Measurements from ENCODE around the gene PLA2G4E.

PLA2G4E gene

GRCh38 chr15:42020713-42021273 is at the start of gene PLA2G4E:
Gene PLA2G4E (minus strand): TSS chr15:42021042. CDS start chr15:42021030, 12 bp downstream.
- DNase-seq, result no peak

DNA sequence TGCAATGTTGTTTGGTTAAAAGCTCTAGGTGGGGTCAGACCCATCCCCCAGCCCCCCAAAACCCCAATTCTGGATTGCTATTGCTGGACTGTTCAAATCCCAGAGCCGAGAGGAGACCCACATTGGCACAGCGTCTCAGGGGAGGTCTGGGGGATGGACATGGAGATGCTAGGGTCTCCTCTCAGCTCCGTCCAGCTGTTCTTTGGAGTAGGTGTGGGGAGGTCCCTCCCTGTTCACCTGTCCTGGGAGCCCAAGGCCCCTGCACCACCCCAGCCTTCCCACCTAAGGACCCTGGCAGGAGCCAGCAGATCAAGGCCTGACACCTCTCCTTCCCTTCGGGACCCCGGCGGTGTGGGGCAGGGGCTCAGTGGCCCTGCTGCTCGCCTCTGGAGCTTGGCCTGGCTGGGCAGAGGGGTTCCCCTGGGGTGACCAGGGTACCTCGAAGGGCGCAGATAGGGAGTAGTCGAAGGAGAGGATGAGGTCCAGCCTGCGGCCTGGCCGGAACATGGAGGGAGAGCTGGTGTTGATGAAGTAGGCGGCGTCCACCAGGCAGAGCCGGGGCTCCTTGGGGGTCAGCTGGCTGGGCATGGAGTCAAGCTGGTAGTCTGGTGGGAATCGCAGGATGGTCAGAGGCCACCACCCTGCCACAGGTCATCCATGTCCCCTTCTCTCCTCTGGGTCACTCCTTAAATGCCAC is 49.6 kb upstream of the PLA2G4E start:
- no peak for DNase-seq

DNA sequence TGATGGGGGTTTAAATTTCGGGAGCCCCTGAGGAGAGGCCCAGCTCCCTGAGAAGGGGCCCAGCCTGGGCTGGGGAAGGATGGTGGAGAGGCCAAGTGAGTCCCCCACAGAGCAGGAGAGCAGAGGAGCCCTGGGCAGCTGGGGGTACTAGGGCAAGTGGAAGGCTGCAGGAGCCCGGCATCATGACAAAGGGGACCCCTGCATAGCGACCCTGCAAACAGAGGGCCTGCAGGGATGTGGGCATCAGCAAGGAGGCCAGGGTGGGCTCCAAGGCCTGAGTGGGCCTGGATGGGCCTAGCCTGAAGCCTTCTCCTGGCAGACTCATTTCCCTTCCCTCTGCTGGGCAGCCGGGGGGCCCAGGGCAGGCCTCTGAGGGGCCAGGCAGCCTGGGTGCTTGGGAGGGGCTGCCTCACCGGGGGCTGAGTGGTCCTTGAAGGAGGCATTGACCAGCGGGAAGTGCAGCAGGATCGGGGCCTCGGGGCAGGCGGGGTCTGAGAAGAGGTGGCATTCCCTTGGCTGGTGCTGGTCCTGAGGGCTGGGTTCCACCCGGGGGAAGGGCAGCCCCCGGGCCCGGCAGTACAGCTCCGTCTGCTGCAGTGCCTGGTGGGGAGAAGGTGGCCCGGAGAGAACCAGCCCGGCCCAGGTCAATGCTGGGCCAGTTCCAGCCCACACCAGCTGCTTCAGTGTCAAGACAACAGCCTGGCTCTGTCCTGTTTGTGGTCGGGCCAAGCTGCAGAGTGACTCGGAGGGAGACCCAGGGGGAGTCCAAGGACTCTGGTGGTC is 48.8 kb upstream of the PLA2G4E start:
- DNase-seq, result no peak

DNA sequence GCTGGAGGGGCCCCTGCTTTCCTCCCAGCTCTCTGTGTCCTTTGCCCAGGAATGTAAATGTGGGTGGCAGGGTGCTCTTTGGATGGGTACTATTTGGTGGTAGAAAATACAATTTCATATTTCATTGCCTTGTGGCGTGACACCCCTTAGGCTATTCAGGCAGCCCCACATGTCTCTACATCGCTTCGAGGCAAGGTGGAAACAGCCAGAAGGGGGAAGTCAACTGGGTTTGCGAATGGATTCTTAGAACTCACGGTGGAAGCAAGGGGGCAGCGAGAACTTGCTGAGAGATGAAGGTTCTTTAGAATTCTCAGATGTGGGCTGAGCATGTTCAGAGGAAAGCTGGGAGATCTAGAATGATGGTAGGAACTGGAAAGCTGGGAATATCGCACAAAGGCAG is 48.2 kb upstream of the PLA2G4E start:
- no peak for DNase-seq

GRCh38 chr15:42068601-42069000 is 47.8 kb upstream of the PLA2G4E start:
- DNase-seq, result no peak

- DNase-seq, result no peak
Measured at GRCh38 chr15:42066764-42067415, 46.0 kb upstream of the PLA2G4E start.

DNA sequence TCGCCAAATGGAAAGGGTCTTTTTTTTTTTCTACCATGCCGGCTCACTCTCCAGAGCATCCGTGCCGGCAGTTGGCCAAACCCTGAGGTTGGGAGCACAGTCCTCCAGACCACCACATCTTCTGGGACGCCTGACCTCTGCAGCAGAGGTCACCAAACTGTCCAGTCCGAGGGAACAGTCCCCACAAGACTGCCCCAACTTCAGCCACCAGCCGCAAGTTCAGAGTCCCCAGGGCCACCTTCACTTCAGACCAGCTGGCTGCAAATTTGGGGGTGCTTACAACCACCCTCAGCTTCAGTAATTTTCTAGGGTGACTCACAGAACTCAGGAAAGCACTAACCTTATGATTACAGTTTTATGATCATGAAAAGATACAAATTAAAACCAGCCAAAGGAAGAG is 44.6 kb upstream of the PLA2G4E start:
- no peak for DNase-seq

GRCh38 chr15:42065033-42065432 is 44.2 kb upstream of the PLA2G4E start:
- no peak for DNase-seq

DNA sequence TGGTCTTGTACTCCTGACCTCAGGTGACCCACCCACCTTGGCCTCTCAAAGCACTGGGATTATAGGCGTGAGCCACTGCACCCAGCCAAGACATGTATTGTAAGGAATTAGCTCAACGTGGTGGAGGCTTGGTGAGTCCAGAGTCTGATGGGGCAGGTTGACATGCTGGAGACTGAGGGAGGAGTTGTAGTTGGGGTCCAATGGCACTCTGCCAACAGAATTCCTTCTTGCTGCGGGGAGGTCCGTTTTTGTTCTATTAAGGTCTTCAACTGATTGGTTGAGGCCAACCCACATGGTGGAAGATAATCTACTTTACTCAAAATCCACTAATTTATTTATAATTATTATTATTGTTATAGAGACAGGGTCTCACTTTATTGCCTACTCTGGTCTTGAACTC is 43.4 kb upstream of the PLA2G4E start:
- no peak for DNase-seq

DNA sequence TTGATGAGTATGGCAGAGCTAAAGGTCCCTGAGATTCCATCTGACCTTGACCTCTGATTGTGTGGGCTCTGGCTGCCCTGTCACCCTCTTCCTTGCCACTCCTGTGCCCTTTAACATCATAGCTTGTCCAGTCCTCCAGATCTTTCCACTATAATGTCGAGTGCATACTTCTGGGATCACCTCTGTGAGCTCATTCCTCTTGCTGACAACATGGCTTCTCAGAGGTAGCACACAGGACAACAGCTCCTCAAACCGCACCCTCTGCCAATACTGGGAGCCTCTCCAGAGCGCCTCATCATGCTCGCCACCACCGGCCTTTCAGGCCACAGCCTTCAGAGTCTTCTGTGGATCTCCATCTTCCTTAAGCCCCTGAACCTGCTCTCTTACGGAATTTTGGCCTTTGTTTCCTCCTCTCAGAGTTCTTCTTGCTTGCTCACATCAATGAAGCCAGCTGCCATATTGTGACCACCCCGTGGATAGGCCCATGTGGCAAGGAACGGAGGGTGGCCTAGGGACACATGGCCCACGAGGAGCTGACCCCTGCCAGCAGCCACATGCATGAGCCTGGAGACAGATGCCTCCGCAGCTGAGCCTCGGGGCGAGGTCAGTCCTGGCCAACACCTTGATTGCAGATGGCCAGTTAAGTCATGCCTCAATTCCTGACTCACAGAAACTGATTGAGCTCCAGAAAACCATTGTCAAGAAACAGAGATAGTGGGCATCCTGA is 42.4 kb upstream of the PLA2G4E start:
- DNase-seq, result no peak

GRCh38 chr15:42062284-42062806 is 41.5 kb upstream of the PLA2G4E start:
- DNase-seq, result no peak

DNA sequence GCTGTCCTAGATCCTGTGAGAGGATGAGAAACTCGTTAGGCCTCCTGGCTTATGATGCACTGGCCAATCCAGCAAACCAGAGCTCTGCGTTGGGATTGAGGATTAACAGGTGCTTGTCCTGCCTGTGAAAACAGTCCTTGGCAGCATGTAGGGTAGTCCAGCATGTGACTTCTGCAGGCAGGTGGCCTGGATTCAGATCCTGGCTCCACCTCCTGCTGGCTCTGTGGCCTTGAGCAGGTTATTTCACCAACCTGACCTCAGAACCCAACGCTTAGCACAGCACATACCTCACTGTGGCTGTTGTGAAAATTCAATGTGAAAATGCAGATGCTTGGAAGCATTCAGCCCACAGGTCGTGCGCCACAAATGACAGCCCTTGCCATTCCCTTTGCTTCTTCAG is 40.0 kb upstream of the PLA2G4E start:
- no peak for DNase-seq

DNA sequence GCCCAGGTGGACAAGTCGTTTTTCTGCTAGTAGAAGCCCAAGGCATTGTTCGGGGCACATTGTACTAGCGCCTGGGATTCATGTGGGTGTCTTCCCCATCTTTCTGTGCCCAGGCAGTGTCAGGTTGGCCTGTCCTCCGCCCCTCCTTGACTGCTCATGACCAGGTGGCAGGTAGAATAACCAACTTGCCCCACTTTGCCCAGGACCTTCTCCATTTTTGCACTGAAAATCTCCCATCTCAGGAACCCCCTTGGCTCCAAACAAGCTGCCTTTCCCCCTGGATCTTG is 39.6 kb upstream of the PLA2G4E start:
- no peak for DNase-seq

GRCh38 chr15:42059661-42060476 is 39.0 kb upstream of the PLA2G4E start:
- DNase-seq, result peak; percentile 65

- DNase-seq, result no peak
Measured at GRCh38 chr15:42058791-42059190, 37.9 kb upstream of the PLA2G4E start.

DNA sequence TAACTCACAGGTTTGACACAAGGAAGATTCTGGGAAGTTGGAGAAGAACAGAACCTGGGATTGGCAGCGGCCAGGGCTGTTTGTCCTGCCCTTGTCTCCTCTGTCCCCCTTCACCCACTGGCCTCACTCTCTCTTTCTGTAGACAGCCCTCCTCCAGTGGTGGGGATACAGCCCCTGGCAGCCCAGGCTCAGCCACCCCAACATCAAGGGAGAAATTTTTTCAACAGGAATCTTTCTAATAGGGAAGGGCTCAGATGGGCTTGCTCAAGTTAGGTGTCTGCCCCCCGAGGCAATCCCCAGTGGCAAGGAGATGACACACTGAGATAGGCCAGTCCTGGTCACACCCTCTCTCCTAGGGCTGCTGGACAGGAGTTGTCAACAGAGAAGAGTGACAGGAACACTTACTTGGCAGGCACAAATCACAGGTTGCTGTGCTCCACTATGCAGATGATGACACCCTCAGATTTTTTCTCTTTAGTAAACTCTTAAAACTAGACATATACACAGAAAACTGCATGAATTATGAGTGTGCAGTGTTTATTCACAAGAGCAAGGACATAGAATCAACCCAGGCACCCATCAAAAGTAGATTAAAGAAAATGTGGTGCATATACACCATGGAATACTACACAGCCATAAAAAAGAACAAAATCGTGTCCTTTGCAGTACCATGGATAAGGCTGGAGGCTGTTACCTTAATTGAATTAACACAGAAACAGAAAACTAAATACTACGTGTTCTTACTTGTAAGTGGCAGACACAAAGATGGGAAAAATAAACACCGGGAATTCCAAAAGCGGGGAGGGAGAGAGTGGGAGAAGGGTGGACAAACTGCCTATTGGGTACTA is 37.2 kb upstream of the PLA2G4E start:
- no peak for DNase-seq

- DNase-seq, result peak; percentile 52
Measured at GRCh38 chr15:42056934-42057798, 36.3 kb upstream of the PLA2G4E start.

DNA sequence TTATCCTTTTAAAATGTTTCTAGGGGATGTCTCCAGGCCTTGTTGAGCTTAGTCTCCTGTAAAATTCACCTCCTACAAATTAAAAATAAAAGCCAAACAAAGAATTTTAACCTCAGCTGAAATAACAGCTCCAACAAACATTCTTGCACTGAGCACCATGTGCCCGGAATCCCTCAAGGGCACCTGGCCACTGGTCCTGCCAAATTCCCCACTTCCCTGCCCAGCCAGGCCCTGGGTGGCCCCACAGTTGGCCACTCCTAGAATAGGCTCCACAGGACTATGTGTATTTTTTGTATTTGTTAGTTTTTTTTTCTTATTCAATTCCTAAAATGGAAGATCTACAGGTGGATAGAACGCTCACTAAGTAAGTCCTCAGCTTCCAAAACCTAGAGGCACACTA is 33.1 kb upstream of the PLA2G4E start:
- DNase-seq, result no peak

DNA sequence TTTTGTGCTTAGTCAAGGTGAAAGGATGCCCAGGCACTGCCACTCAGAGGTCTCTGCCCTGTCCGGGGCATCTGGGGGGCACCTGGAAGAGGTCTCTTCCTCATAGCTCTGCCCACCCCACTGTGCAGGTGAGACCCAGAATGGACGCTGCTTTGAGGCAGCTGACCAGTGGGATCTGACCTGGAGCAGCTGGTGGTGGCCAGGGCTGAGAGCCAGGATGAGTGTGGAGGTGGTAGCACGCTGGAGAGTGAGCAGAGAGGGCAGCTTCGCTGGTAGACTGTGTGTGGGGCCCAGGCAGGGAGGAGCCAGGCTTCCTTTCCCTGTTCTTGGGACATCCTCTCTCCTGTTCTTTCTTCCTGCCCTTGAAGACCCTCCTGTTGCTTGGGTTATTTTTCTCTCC is 32.2 kb upstream of the PLA2G4E start:
- DNase-seq, result no peak
